HS-27A (cell line): ENCODE measurements around the gene ZNF784.

Experiments used
- DNase-seq: peaks from one replicate; pipeline ENCODE4 v3.0.0-alpha.2; 2012; ENCODE audit warnings: low read depth, missing footprints

ZNF784 gene

GRCh38 chr19:55624109-55625003 lies at the start of gene ZNF784:
Gene ZNF784 (minus strand): TSS chr19:55624566. CDS start chr19:55624561, 5 bp downstream.
- DNase-seq = peak; percentile 84

- no peak for DNase-seq
Observed at GRCh38 chr19:55673889-55674288, 49.5 kb upstream of the ZNF784 start.

- DNase-seq = no peak
Observed at GRCh38 chr19:55673465-55673864, 49.1 kb upstream of the ZNF784 start.

- DNase-seq = peak; percentile 58
Observed at GRCh38 chr19:55672418-55672817, 48.1 kb upstream of the ZNF784 start.

- DNase-seq = no peak
Observed at GRCh38 chr19:55671054-55671378, 46.6 kb upstream of the ZNF784 start.

GRCh38 chr19:55670280-55671053 lies 46.1 kb upstream of the ZNF784 start:
- DNase-seq = no peak

- DNase-seq = no peak
Observed at GRCh38 chr19:55669418-55670279, 45.3 kb upstream of the ZNF784 start.

- no peak for DNase-seq
Observed at GRCh38 chr19:55668603-55669348, 44.4 kb upstream of the ZNF784 start.

- no peak for DNase-seq
Observed at GRCh38 chr19:55667958-55668357, 43.6 kb upstream of the ZNF784 start.

GRCh38 chr19:55667511-55667910 lies 43.1 kb upstream of the ZNF784 start:
- no peak for DNase-seq

- DNase-seq = no peak
Observed at GRCh38 chr19:55667006-55667381, 42.6 kb upstream of the ZNF784 start.

- DNase-seq = no peak
Observed at GRCh38 chr19:55666343-55667005, 42.1 kb upstream of the ZNF784 start.

- no peak for DNase-seq
Observed at GRCh38 chr19:55663846-55664536, 39.6 kb upstream of the ZNF784 start.

GRCh38 chr19:55661826-55662225 lies 37.5 kb upstream of the ZNF784 start:
- no peak for DNase-seq

- DNase-seq = no peak
Observed at GRCh38 chr19:55660991-55661390, 36.6 kb upstream of the ZNF784 start.

- no peak for DNase-seq
Observed at GRCh38 chr19:55660404-55660803, 36.0 kb upstream of the ZNF784 start.

- DNase-seq = no peak
Observed at GRCh38 chr19:55659822-55660221, 35.5 kb upstream of the ZNF784 start.

GRCh38 chr19:55658846-55659459 lies 34.6 kb upstream of the ZNF784 start:
- DNase-seq = no peak

GRCh38 chr19:55656988-55657747 lies 32.8 kb upstream of the ZNF784 start:
- no peak for DNase-seq
